AG09309 (cell line): ENCODE data around the gene PTPN9.
"Not testable (repeated sequence)": the region's sequence is repeated elsewhere in the genome, so short reads cannot be mapped to it uniquely, and the experiment has no call there.

Experiments used
- DNase-seq: peaks from one replicate; pipeline ENCODE4 v3.0.0-alpha.2; 2010; ENCODE audit warnings: low read depth
- H3K4me3 ChIP-seq: 2 replicates; pipeline ENCODE4 v1.5.1; 2011; ENCODE audit warnings: mild to moderate bottlenecking, low read depth, low read length, moderate library complexity; ENCODE audit not compliant: control insufficient read depth
- TF ChIP-seq, protein P1 (sequence below): IDR thresholded peaks from 2 replicates; pipeline ENCODE4 v1.5.1; 2011; ENCODE audit warnings: mild to moderate bottlenecking, low read depth, low read length, inconsistent platforms; ENCODE audit not compliant: insufficient read depth, control insufficient read depth; ENCODE audit errors: missing control alignments

The PTPN9 gene

DNA sequence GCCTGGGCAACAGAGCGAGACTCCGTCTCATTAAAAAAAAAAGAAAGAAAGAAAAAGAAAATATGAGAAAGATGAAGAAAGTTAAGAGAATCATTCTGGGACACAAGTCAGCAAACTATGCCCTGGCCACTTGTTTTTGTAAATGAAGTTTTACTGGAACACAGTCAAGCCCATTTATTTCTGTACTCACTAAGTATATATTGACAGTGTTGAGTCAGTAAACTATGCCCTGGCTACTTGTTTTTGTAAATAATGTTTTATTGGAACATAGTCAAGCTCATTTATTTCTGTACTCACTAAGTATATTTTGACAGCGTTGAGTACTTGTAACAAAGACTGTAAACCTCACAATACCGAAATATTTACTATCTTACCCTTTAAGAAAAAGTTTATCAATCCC is 85.4 kb downstream of the PTPN9 start:
- H3K4me3 ChIP-seq: no peak overlapping the region
- no peak for DNase-seq
- TF ChIP-seq, protein P1, sequence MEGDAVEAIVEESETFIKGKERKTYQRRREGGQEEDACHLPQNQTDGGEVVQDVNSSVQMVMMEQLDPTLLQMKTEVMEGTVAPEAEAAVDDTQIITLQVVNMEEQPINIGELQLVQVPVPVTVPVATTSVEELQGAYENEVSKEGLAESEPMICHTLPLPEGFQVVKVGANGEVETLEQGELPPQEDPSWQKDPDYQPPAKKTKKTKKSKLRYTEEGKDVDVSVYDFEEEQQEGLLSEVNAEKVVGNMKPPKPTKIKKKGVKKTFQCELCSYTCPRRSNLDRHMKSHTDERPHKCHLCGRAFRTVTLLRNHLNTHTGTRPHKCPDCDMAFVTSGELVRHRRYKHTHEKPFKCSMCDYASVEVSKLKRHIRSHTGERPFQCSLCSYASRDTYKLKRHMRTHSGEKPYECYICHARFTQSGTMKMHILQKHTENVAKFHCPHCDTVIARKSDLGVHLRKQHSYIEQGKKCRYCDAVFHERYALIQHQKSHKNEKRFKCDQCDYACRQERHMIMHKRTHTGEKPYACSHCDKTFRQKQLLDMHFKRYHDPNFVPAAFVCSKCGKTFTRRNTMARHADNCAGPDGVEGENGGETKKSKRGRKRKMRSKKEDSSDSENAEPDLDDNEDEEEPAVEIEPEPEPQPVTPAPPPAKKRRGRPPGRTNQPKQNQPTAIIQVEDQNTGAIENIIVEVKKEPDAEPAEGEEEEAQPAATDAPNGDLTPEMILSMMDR: no peak

DNA sequence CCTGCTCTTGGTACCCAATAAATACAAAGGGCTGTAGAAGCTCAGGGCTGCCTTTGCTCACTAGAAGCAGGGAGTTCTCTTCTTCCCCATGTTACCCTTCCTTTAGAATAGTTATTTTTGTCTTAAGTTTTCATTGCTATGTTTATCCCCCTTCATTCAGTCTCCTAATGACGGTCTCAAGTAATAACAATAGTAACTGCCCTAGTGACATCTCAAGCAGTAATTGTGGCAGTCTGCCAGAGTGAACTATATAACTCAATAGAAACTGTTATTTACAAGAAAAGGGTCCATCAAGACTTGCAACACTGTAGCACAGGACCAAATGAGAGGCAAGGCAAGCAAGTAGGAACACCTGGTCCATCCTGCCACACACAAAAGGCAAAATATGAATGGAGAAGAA is 95.2 kb downstream of the PTPN9 start:
- no peak overlapping the region for H3K4me3 ChIP-seq
- TF ChIP-seq, protein P1: no peak
- DNase-seq: no peak

DNA sequence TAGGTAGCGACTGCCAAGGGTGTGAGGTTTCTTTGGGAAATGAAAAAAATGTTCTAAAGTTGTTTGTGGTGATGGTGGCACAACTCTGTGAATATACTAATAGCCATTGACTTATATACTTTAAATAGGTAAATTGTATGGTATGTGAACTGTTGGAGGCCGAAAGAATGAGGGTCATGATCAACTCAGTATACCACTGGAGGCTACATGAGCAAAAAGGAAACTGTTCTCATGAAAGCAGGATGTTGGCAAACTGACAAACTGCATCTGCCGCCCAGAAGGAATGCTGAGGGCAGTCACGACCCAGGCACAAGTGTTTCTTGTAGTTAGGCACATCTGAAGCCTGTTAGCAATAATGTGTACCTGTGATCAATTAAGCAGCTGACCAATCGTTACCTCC is 95.6 kb downstream of the PTPN9 start:
- H3K4me3 ChIP-seq, DNase-seq: not testable (repeated sequence)

DNA sequence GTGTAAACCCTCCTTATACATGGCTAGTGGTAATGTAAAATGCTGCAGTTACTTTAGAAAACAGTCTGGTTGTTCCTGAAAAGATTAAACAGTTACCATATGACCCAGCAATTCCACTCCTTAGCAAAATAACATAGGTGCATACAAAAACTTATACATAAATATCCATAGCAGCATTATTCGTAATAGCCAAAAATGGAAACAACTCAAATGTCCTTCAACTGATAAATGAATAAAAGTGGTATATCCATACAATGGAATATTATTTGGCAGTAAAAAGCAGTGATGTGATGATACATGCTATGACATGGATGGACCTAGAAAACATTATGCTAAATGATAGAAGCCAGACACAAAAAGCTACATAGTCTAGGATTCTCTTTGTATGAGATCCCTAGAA is 96.0 kb downstream of the PTPN9 start:
- H3K4me3 ChIP-seq: no peak overlapping the region
- TF ChIP-seq, protein P1: no peak
- no peak for DNase-seq

DNA sequence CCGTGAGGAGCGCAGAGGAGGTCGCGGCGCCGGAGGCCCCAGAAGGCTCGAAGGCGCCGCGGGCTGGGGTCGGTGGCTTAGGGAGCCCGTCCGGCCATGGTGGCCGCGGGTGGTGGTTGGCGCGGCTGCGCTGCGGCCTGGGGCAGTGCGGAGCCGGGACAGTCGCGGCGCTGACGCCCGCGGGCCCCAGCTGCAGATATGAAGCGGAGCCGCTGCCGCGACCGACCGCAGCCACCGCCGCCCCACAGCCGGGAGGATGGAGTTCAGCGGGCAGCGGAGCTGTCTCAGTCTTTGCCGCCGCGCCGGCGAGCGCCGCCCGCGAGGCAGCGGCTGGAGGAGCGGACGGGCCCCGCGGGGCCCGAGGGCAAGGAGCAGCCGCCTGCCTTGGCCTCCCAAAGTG is 98.7 kb downstream of the PTPN9 start:
- DNase-seq, H3K4me3 ChIP-seq: not testable (repeated sequence)

DNA sequence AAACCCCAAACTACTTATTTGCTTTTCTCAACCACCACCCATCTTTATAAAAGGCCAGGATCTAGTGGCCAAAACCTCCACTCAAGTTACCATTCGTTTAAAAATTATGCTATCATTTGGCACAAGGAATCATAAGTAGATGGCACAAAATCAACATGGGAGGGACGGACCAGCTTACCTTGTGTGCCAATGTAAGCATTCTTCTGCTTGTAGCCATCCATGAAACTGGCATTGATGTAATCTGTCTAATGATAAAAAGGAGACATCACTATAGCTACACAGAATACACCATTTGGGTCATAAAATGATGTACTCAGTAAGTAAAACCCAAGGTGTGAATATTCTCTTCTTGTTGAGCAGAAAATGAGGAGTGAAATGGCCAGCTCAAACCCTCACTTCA is 99.4 kb downstream of the PTPN9 start:
- no peak overlapping the region for H3K4me3 ChIP-seq
- DNase-seq: no peak

DNA sequence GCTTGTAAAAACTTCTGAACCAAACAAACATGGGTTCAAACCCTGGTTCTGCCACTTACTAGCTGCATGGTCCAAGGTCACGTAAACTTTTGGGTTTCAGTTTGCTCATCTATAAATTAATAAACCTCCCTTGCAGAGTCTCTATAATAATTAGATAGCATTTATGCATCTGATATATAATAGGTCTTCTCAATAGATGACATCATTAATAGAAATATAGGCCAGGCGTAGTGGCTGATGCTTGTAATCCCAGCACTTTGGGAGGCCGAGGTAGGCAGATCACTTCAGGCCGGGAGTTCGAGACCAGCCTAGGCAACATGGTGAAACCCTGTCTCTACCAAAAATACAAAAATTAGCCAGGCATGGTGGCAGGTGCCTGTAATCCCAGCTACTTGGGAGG is 102.0 kb downstream of the PTPN9 start:
- DNase-seq, H3K4me3 ChIP-seq: not testable (repeated sequence)

More for the DNA sequence above, 99.4 kb downstream of the PTPN9 start:
- TF ChIP-seq, protein P1: no peak

DNA sequence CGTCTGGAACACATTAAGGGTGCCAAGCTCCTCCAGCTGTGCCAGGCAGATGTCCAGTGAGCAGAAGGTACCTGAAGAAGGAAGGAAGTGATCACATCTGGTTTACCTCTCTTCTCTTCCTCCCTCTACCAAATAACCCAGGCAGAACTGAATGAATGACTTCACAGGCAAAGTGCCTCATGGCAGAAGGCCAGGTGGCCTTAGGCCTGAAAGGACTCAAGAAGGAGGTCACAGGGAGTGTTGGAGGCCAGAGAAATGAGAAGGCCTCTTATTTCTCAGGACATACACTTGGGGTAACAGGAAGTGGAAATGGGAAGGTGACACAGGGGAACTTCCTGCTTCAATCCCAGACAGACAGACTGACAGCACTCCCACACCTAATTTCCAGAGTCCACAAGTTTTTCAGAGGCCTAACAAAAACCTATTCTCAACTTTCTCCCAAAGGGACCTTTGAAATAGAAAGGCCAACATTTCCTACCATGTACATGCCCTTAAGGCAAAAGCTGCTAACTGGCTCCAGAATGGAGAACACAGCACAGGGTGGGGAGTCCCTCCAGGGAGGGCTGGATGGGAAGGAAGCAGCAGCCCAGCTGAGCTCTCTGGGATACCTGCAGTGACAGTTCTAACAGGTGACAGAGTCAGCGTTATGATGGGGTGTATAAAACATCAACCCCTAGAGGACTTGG is 110.1 kb downstream of the PTPN9 start:
- TF ChIP-seq, protein P1: no peak
- H3K4me3 ChIP-seq: no peak overlapping the region
- DNase-seq: no peak
